ENCODE results near the gene SLC24A4.

SLC24A4 gene

GRCh38 chr14:92517761-92518160 lies 194.8 kb downstream of the SLC24A4 start:
- no peak overlapping the region for H3K27ac ChIP-seq
- TF ChIP-seq CTCF (conservative IDR thresholded peaks at IDR 0.05), result no peak

GRCh38 chr14:92519246-92520101 lies 196.5 kb downstream of the SLC24A4 start:
- no peak overlapping the region for H3K27ac ChIP-seq

GRCh38 chr14:92520102-92521057 lies 197.4 kb downstream of the SLC24A4 start:
- no peak for TF ChIP-seq CTCF (conservative IDR thresholded peaks at IDR 0.05)
- H3K27ac ChIP-seq, result no peak overlapping the region

More at GRCh38 chr14:92519246-92520101, 196.5 kb downstream of the SLC24A4 start:
- TF ChIP-seq CTCF (conservative IDR thresholded peaks at IDR 0.05), result no peak

GRCh38 chr14:92521058-92521415 lies 198.1 kb downstream of the SLC24A4 start:
- TF ChIP-seq CTCF (conservative IDR thresholded peaks at IDR 0.05), result no peak
- no peak overlapping the region for H3K27ac ChIP-seq

GRCh38 chr14:92523752-92524151 lies 200.8 kb downstream of the SLC24A4 start:
- TF ChIP-seq CTCF (conservative IDR thresholded peaks at IDR 0.05), result no peak

GRCh38 chr14:92524602-92525185 lies 201.7 kb downstream of the SLC24A4 start:
- no peak overlapping the region for H3K27ac ChIP-seq
- no peak for TF ChIP-seq CTCF (conservative IDR thresholded peaks at IDR 0.05)

More at GRCh38 chr14:92523752-92524151, 200.8 kb downstream of the SLC24A4 start:
- no peak overlapping the region for H3K27ac ChIP-seq
